HepG2 (cell line): Measurements from ENCODE around the gene KHK. TPM values are rescaled to one million over a fixed set of nuclear protein-coding genes. Genes with fewer than 3 reads are reported as not detected.

Experiments
- ASH2L ChIP-seq: fragments of 300-600, 200-600 bp; sonication (generic); IDR thresholded peaks from 2 replicates; pipeline ENCODE4 v1.7.0; 2017; ENCODE audit warnings: low read depth, mild to moderate bottlenecking, moderate library complexity, mixed read lengths, low read length; ENCODE audit not compliant: insufficient read length
- ATRX ChIP-seq: sonication (generic); formaldehyde crosslinking; IDR thresholded peaks from 2 replicates; pipeline ENCODE4 v1.4.0; 2020; ENCODE audit warnings: missing genetic modification reagents, borderline replicate concordance
- E2F5 ChIP-seq: sonication (generic); formaldehyde crosslinking; conservative IDR thresholded peaks from 2 replicates; pipeline ENCODE4 v1.4.0; 2020; ENCODE audit warnings: missing genetic modification reagents
- KLF11 ChIP-seq: IDR thresholded peaks from 2 replicates; pipeline ENCODE4 v1.6.1; 2016; ENCODE audit warnings: missing compliant biosample characterization
- MTF1 ChIP-seq: sonication (generic); formaldehyde crosslinking; IDR thresholded peaks from 2 replicates; pipeline ENCODE4 v1.5.0; 2020; ENCODE audit warnings: missing genetic modification reagents
- PTBP1 ChIP-seq: fragments of 200-400 bp; formaldehyde crosslinking; IDR thresholded peaks from 2 replicates; pipeline ENCODE4 v1.6.1; 2018; ENCODE audit warnings: low read length, low read depth; ENCODE audit not compliant: poor library complexity, severe bottlenecking
- ZNF124 ChIP-seq: sonication (generic); formaldehyde crosslinking; IDR thresholded peaks from 2 replicates; pipeline ENCODE4 v1.4.0; 2020; ENCODE audit warnings: missing genetic modification reagents
- ZNF326 ChIP-seq: sonication (generic); formaldehyde crosslinking; IDR thresholded peaks from 2 replicates; pipeline ENCODE4 v1.4.0; 2020; ENCODE audit warnings: missing genetic modification reagents, borderline replicate concordance
- ZNF484 ChIP-seq: sonication (generic); formaldehyde crosslinking; IDR thresholded peaks from 2 replicates; pipeline ENCODE4 v1.5.1; 2020; ENCODE audit warnings: mild to moderate bottlenecking, low read depth, missing genetic modification reagents, borderline replicate concordance
- ZNF619 ChIP-seq: sonication (generic); formaldehyde crosslinking; IDR thresholded peaks from 2 replicates; pipeline ENCODE4 v1.4.0; 2020; ENCODE audit warnings: mild to moderate bottlenecking, missing genetic modification reagents
- ZNF678 ChIP-seq: sonication (generic); formaldehyde crosslinking; IDR thresholded peaks from 2 replicates; pipeline ENCODE4 v1.4.0; 2020; ENCODE audit warnings: mild to moderate bottlenecking, missing genetic modification reagents
- polyA plus RNA-seq, 8 experiments: library from polyadenylated mRNA; depleted of rRNA in 3 of 8; stranded (reverse) in 7 of 8; unstranded in 1 of 8; fragments of >200 nt; fragmentation: Illumina TruSeq in 4 of 8; extraction: Trizol in 4 of 8; gene quantifications; 2 replicates each; pipeline versions ENCODE4 v1.2.1 to v1.2.3, GENCODE V29; 2011 to 2016; ENCODE audit warnings: low read depth in 4 of 8, missing spikeins in 1 of 8, mixed read lengths in 1 of 8; ENCODE audit not compliant: insufficient read depth in 1 of 8
- total RNA-seq, 5 experiments: library from RNA; depleted of rRNA; stranded (reverse); fragments of >200 nt; fragmentation: Illumina TruSeq; extraction: Trizol; gene quantifications; 2 replicates each; pipeline ENCODE4 v1.2.3, GENCODE V29; 2016; ENCODE audit warnings: low read depth in 1 of 5
- TF ChIP-seq, protein P1 (sequence below): sonication (generic); formaldehyde crosslinking; IDR thresholded peaks from 2 replicates; pipeline ENCODE4 v1.5.0; 2020; ENCODE audit warnings: missing genetic modification reagents
- TF ChIP-seq, protein P2 (sequence below): sonication (generic); formaldehyde crosslinking; IDR thresholded peaks from one replicate; pipeline ENCODE4 v1.5.1; 2020; ENCODE audit warnings: mild to moderate bottlenecking, missing genetic modification reagents; ENCODE audit errors: not compliant biosample characterization
- TF ChIP-seq, protein P3 (sequence below): sonication (generic); formaldehyde crosslinking; IDR thresholded peaks from 2 replicates; pipeline ENCODE4 v1.5.1; 2020; ENCODE audit warnings: mild to moderate bottlenecking, missing genetic modification reagents, moderate library complexity

The KHK gene
- total and polyA plus RNA-seq, 2 of the 13 experiments (the other 11 are each of a cell fraction or from before 2014, with no cell fraction given), result 40.9 to 99.2 TPM

DNA sequence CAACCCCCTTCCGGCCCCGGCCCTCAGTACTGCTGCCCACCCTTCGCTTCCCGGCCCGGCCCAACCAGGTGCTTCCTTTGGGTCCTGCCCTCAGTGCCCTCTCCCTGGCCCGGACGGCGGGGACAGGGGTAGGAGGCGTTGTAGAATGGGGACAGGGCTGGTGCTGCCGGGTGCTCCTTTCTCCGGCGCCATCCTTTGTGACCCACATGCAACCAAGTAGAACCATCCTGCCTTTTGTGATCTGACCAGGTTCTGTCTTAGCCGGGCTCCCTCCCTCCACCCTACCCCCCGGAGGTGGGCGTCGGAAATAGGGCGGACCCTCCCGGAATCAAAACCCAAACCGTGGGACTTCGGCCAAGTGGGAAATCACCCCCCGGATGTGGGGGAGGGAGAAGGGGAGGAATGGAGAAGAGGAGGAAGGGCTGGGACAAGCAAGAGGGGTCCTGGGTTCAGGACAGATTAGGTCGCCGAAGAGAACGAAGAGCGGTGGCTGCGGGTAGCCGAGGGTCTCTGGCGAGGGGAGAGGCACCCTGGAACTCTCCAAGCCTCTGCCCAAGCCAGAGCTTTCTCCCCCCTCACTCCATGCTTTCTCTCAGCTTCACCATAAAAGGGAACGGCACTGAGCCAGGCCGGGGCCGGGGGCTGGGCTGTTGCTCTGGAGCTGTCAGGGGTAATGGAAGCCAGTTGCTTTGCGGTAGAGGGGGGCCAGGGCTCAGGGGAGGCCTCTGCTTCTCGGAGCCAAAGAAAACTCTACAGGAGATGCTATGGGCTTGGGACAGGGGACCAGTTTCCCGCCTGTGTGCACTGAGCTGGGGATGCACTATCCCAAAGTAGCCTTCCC, 14.4 kb upstream of the KHK start (continued):
- no peak for TF ChIP-seq ZNF124 (CRISPR knock-in tag)
- TF ChIP-seq KLF11 (CRISPR knock-in tag), result 0 out of 2 replicates have a peak, but pooled peaks have one; percentile 18
- peak; percentile 5 for TF ChIP-seq ASH2L
- no peak for TF ChIP-seq PTBP1
- peak; percentile 25; the same call in 1 of the 2 replicates for TF ChIP-seq ZNF619 (CRISPR knock-in tag)
- TF ChIP-seq, protein P1, sequence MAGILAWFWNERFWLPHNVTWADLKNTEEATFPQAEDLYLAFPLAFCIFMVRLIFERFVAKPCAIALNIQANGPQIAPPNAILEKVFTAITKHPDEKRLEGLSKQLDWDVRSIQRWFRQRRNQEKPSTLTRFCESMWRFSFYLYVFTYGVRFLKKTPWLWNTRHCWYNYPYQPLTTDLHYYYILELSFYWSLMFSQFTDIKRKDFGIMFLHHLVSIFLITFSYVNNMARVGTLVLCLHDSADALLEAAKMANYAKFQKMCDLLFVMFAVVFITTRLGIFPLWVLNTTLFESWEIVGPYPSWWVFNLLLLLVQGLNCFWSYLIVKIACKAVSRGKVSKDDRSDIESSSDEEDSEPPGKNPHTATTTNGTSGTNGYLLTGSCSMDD (CRISPR knock-in tag), result no peak
- no peak for TF ChIP-seq MTF1 (CRISPR knock-in tag)
- TF ChIP-seq, protein P2, sequence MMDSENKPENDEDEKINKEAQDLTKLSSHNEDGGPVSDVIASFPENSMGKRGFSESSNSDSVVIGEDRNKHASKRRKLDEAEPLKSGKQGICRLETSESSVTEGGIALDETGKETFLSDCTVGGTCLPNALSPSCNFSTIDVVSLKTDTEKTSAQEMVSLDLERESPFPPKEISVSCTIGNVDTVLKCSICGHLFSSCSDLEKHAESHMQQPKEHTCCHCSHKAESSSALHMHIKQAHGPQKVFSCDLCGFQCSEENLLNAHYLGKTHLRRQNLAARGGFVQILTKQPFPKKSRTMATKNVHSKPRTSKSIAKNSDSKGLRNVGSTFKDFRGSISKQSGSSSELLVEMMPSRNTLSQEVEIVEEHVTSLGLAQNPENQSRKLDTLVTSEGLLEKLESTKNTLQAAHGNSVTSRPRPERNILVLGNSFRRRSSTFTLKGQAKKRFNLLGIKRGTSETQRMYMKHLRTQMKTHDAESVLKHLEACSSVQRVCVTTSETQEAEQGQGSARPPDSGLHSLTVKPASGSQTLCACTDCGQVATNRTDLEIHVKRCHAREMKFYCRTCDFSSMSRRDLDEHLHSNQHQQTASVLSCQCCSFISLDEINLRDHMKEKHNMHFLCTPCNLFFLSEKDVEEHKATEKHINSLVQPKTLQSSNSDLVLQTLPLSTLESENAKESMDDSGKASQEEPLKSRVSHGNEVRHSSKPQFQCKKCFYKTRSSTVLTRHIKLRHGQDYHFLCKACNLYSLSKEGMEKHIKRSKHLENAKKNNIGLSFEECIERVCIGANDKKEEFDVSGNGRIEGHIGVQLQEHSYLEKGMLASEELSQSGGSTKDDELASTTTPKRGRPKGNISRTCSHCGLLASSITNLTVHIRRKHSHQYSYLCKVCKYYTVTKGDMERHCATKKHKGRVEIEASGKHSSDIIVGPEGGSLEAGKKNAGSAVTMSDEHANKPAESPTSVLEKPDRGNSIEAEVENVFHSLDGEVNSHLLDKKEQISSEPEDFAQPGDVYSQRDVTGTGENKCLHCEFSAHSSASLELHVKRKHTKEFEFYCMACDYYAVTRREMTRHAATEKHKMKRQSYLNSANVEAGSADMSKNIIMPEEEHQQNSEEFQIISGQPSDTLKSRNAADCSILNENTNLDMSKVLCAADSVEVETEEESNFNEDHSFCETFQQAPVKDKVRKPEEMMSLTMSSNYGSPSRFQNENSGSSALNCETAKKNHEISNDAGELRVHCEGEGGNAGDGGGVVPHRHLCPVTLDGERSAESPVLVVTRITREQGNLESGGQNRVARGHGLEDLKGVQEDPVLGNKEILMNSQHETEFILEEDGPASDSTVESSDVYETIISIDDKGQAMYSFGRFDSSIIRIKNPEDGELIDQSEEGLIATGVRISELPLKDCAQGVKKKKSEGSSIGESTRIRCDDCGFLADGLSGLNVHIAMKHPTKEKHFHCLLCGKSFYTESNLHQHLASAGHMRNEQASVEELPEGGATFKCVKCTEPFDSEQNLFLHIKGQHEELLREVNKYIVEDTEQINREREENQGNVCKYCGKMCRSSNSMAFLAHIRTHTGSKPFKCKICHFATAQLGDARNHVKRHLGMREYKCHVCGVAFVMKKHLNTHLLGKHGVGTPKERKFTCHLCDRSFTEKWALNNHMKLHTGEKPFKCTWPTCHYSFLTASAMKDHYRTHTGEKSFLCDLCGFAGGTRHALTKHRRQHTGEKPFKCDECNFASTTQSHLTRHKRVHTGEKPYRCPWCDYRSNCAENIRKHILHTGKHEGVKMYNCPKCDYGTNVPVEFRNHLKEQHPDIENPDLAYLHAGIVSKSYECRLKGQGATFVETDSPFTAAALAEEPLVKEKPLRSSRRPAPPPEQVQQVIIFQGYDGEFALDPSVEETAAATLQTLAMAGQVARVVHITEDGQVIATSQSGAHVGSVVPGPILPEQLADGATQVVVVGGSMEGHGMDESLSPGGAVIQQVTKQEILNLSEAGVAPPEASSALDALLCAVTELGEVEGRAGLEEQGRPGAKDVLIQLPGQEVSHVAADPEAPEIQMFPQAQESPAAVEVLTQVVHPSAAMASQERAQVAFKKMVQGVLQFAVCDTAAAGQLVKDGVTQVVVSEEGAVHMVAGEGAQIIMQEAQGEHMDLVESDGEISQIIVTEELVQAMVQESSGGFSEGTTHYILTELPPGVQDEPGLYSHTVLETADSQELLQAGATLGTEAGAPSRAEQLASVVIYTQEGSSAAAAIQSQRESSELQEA (CRISPR knock-in tag), result peak; percentile 83
- no peak for TF ChIP-seq ATRX (CRISPR knock-in tag)
- TF ChIP-seq ZNF678 (CRISPR knock-in tag), result no peak
- TF ChIP-seq, protein P3, sequence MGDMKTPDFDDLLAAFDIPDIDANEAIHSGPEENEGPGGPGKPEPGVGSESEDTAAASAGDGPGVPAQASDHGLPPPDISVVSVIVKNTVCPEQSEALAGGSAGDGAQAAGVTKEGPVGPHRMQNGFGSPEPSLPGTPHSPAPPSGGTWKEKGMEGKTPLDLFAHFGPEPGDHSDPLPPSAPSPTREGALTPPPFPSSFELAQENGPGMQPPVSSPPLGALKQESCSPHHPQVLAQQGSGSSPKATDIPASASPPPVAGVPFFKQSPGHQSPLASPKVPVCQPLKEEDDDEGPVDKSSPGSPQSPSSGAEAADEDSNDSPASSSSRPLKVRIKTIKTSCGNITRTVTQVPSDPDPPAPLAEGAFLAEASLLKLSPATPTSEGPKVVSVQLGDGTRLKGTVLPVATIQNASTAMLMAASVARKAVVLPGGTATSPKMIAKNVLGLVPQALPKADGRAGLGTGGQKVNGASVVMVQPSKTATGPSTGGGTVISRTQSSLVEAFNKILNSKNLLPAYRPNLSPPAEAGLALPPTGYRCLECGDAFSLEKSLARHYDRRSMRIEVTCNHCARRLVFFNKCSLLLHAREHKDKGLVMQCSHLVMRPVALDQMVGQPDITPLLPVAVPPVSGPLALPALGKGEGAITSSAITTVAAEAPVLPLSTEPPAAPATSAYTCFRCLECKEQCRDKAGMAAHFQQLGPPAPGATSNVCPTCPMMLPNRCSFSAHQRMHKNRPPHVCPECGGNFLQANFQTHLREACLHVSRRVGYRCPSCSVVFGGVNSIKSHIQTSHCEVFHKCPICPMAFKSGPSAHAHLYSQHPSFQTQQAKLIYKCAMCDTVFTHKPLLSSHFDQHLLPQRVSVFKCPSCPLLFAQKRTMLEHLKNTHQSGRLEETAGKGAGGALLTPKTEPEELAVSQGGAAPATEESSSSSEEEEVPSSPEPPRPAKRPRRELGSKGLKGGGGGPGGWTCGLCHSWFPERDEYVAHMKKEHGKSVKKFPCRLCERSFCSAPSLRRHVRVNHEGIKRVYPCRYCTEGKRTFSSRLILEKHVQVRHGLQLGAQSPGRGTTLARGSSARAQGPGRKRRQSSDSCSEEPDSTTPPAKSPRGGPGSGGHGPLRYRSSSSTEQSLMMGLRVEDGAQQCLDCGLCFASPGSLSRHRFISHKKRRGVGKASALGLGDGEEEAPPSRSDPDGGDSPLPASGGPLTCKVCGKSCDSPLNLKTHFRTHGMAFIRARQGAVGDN (CRISPR knock-in tag), result peak; percentile 47
- TF ChIP-seq ZNF484 (CRISPR knock-in tag), result no peak
- TF ChIP-seq ZNF326 (CRISPR knock-in tag), result no peak
- no peak for TF ChIP-seq E2F5
